H9 (cell line): ENCODE measurements around the gene IL1RAP. TPM values are rescaled to one million over a fixed set of nuclear protein-coding genes. Genes with fewer than 3 reads are reported as not detected.
A peak's percentile ranks its signal among the peaks of the same experiment; 100 is the strongest.

ENCODE experiments used
- DNase-seq: peaks from one replicate; pipeline ENCODE4 v3.0.0-alpha.2; 2017
- H2AFZ ChIP-seq: one replicate; pipeline ENCODE4 v1.6.1; 2013; ENCODE audit warnings: mild to moderate bottlenecking, low read length, control low read depth, moderate library complexity
- H2AK5ac ChIP-seq: 2 replicates; pipeline ENCODE4 v1.6.1; 2013; ENCODE audit warnings: low read length, control low read depth, mixed read lengths; ENCODE audit not compliant: insufficient read length
- H2BK120ac ChIP-seq: one replicate; pipeline ENCODE4 v1.6.1; 2013; ENCODE audit warnings: low read depth, mild to moderate bottlenecking, low read length, control low read depth, inconsistent platforms; ENCODE audit not compliant: poor library complexity, severe bottlenecking
- H2BK12ac ChIP-seq: 2 replicates; pipeline ENCODE4 v1.6.1; 2013; ENCODE audit warnings: low read length, control low read depth, mixed read lengths, low read depth; ENCODE audit not compliant: insufficient read length
- H2BK15ac ChIP-seq: 2 replicates; pipeline ENCODE4 v1.6.1; 2013; ENCODE audit warnings: low read depth, low read length, control low read depth
- H2BK20ac ChIP-seq: one replicate; pipeline ENCODE4 v1.6.1; 2013; ENCODE audit warnings: low read depth, mild to moderate bottlenecking, low read length, control low read depth, inconsistent platforms; ENCODE audit not compliant: poor library complexity, severe bottlenecking
- H2BK5ac ChIP-seq: 2 replicates; pipeline ENCODE4 v1.6.1; 2013; ENCODE audit warnings: low read length, control low read depth, mixed read lengths; ENCODE audit not compliant: insufficient read length
- H3K14ac ChIP-seq: 2 replicates; pipeline ENCODE4 v1.6.1; 2013; ENCODE audit warnings: low read length, control low read depth; ENCODE audit not compliant: insufficient read depth
- H3K18ac ChIP-seq: 2 replicates; pipeline ENCODE4 v1.6.1; 2013; ENCODE audit warnings: low read depth, mild to moderate bottlenecking, mixed read lengths, low read length, control low read depth; ENCODE audit not compliant: insufficient read length
- H3K23ac ChIP-seq: 2 replicates; pipeline ENCODE4 v1.6.1; 2013; ENCODE audit warnings: low read length, control low read depth, mixed read lengths, low read depth; ENCODE audit not compliant: insufficient read length
- H3K23me2 ChIP-seq: 2 replicates; pipeline ENCODE4 v1.6.1; 2013; ENCODE audit warnings: low read depth, mild to moderate bottlenecking, mixed read lengths, low read length, control low read depth; ENCODE audit not compliant: insufficient read length, poor library complexity, severe bottlenecking
- H3K27ac ChIP-seq: 2 replicates; pipeline ENCODE4 v1.5.1; 2013; ENCODE audit warnings: low read length, control low read depth, mixed read lengths, low read depth; ENCODE audit not compliant: insufficient read length
- H3K27me3 ChIP-seq: 2 replicates; pipeline ENCODE4 v1.6.1; 2013; ENCODE audit warnings: low read length, control low read depth, inconsistent platforms; ENCODE audit not compliant: insufficient read depth
- H3K4ac ChIP-seq: 2 replicates; pipeline ENCODE4 v1.6.1; 2013; ENCODE audit warnings: low read depth, mild to moderate bottlenecking, control low read depth, inconsistent platforms, low read length, moderate library complexity
- H3K4me1 ChIP-seq: 2 replicates; pipeline ENCODE4 v1.6.1; 2013; ENCODE audit warnings: low read length, control low read depth, inconsistent platforms; ENCODE audit not compliant: insufficient read depth
- H3K4me2 ChIP-seq: 2 replicates; pipeline ENCODE4 v1.6.1; 2013; ENCODE audit warnings: low read length, control low read depth, mixed read lengths; ENCODE audit not compliant: insufficient read length, insufficient read depth
- H3K56ac ChIP-seq: 2 replicates; pipeline ENCODE4 v1.6.1; 2013; ENCODE audit warnings: low read depth, mild to moderate bottlenecking, mixed read lengths, low read length, control low read depth; ENCODE audit not compliant: insufficient read length
- H3K79me1 ChIP-seq: 2 replicates; pipeline ENCODE4 v1.6.1; 2013; ENCODE audit warnings: low read depth, mild to moderate bottlenecking, moderate library complexity, low read length, control low read depth, inconsistent platforms; ENCODE audit not compliant: insufficient read depth, poor library complexity, severe bottlenecking
- H3K79me2 ChIP-seq: 2 replicates; pipeline ENCODE4 v1.6.1; 2013; ENCODE audit warnings: low read length, control low read depth, inconsistent platforms; ENCODE audit not compliant: insufficient read depth
- H3K9ac ChIP-seq: 2 replicates; pipeline ENCODE4 v1.6.1; 2013; ENCODE audit warnings: low read length, control low read depth, mixed read lengths; ENCODE audit not compliant: insufficient read length; ENCODE audit errors: extremely low read depth
- H3K9me3 ChIP-seq: one replicate; pipeline ENCODE4 v1.6.1; 2013; ENCODE audit warnings: low read depth, low read length, inconsistent platforms; ENCODE audit not compliant: control insufficient read depth
- H3T11ph ChIP-seq: one replicate; pipeline ENCODE4 v1.6.1; 2013; ENCODE audit warnings: mild to moderate bottlenecking, low read length, control low read depth, inconsistent platforms
- H4K20me1 ChIP-seq: one replicate; pipeline ENCODE4 v1.6.1; 2013; ENCODE audit not compliant: control insufficient read depth, insufficient read length, insufficient read depth
- H4K5ac ChIP-seq: 2 replicates; pipeline ENCODE4 v1.6.1; 2013; ENCODE audit warnings: low read depth, mild to moderate bottlenecking, mixed read lengths, low read length, control low read depth; ENCODE audit not compliant: insufficient read length
- H4K8ac ChIP-seq: replicated peaks from 2 replicates; pipeline ENCODE4 v1.6.1; 2013; ENCODE audit warnings: low read length, control low read depth, mixed read lengths, low read depth; ENCODE audit not compliant: insufficient read length
- H4K91ac ChIP-seq: 2 replicates; pipeline ENCODE4 v1.6.1; 2013; ENCODE audit warnings: low read depth, mild to moderate bottlenecking, moderate library complexity, mixed read lengths, low read length, control low read depth; ENCODE audit not compliant: insufficient read length
- H3K27ac Mint-ChIP-seq, 3 experiments: 2 replicates in 2 of 3; 3 replicates in 1 of 3; pipeline ENCODE4 v1.8.0; 2020 to 2021; ENCODE audit warnings: mixed read lengths in 3 of 3, mild to moderate bottlenecking in 1 of 3, moderate library complexity in 1 of 3
- H3K27me3 Mint-ChIP-seq: 2 replicates; pipeline ENCODE4 v1.8.0; 2021; ENCODE audit warnings: low read depth, mild to moderate bottlenecking, moderate library complexity, mixed read lengths
- H3K36me3 Mint-ChIP-seq, 3 experiments: 2 replicates in 2 of 3; 3 replicates in 1 of 3; pipeline ENCODE4 v1.8.0; 2020 to 2021; ENCODE audit warnings: low read depth in 3 of 3, mixed read lengths in 3 of 3; ENCODE audit not compliant: insufficient read depth in 1 of 3
- H3K4me1 Mint-ChIP-seq, 2 experiments: 2 replicates each; pipeline ENCODE4 v1.8.0; 2020; ENCODE audit warnings: mixed read lengths in 2 of 2
- H3K4me3 Mint-ChIP-seq, 2 experiments: 2 replicates in 1 of 2; 3 replicates in 1 of 2; pipeline ENCODE4 v1.8.0; 2020 to 2021; ENCODE audit warnings: mild to moderate bottlenecking in 2 of 2, mixed read lengths in 2 of 2, moderate library complexity in 1 of 2
- H3K9me3 Mint-ChIP-seq, 2 experiments: 2 replicates in 1 of 2; 3 replicates in 1 of 2; pipeline ENCODE4 v1.8.0; 2020; ENCODE audit warnings: mild to moderate bottlenecking in 2 of 2, mixed read lengths in 2 of 2, moderate library complexity in 1 of 2
- WGBS: extraction: QIAGEN DNeasy Blood & Tissue Kit; methylation state at CpG from one replicate; pipeline ENCODE4 v1.1.7; 2013; ENCODE audit warnings: missing lambda C conversion rate, low lambda C conversion rate, mixed read lengths; ENCODE audit not compliant: insufficient read length; ENCODE audit errors: extremely low coverage; 5-methylcytosine and 5-hydroxymethylcytosine counted together
- total RNA-seq: library from RNA; stranded (reverse); gene quantifications from 2 replicates; pipeline ENCODE4 v1.2.1, GENCODE V29; 2021
- TF ChIP-seq, protein P1 (sequence below): fragments of 200-600 bp; sonication (generic); conservative IDR thresholded peaks from 3 replicates; pipeline ENCODE4 v1.8.0; 2021; ENCODE audit warnings: antibody characterized with exemption, mild to moderate bottlenecking

IL1RAP gene
- total RNA-seq, 1 experiment from 2014 or later, result 4.6 TPM

DNA sequence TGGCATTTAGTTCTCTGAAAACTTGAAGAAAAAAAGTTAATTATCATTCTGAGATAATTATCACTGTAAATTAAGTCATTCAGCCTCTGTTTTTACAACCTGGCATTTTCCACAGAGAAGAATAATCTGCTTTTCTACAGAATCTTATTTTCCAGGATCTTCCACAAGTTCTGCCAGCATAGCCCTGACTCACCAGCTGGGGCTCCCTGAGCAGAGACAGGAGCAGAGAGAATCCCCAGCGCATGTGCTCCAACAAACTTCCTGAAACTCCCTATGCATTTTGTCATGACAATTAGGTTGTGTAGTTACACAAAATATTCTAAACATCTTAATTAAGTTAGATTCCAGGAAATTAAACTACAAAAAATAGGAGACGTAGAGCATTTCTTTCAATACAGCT, 32.1 kb upstream of the IL1RAP start:
- no CpG with 5 or more reads among the region's 2 CpGs for WGBS
- Histone ChIP-seq H3K4ac (no peak overlapping the region), H4K20me1 (no peaks in the 10 kb centered on the region), H3K27me3 (no peaks in the 10 kb centered on the region), H3K27ac (no peak overlapping the region), H4K5ac (no peak overlapping the region), H4K8ac (no peak overlapping the region), H2BK12ac (no peak overlapping the region), H3K79me2 (peaks cover under 1% of the 10 kb centered on the region; the same call in 1 of the 2 replicates), H3K23me2 (no peaks in the 10 kb centered on the region), H3K56ac (no peak overlapping the region), H2BK120ac (no peak overlapping the region), H2BK15ac (no peak overlapping the region), H2BK5ac (no peak overlapping the region), H2AK5ac (no peak overlapping the region), H3K4me2 (no peak overlapping the region), H3K4me1 (no peaks in the 10 kb centered on the region; the same call in 1 of the 2 replicates), H3K18ac (no peak overlapping the region), H3K79me1 (no peaks in the 10 kb centered on the region), H3K9ac (no peak overlapping the region), H3K14ac (no peak overlapping the region), H2AFZ (no peak overlapping the region), H2BK20ac (no peak overlapping the region), H3T11ph (no peak overlapping the region), H3K23ac (no peak overlapping the region), H3K9me3 (no peaks in the 10 kb centered on the region), H4K91ac (no peak overlapping the region)
- no peaks in the 10 kb centered on the region for H3K9me3 Mint-ChIP-seq
- H3K27ac Mint-ChIP-seq, result peak overlapping the region in 1 of 3 experiments; percentile 52; a peak in 1 of 7 replicates
- DNase-seq, result no peak
- peaks cover 15 to 17% of the 10 kb centered on the region in 2 experiments for H3K4me1 Mint-ChIP-seq
- H3K36me3 Mint-ChIP-seq, result no peaks in the 10 kb centered on the region
- TF ChIP-seq, protein P1, sequence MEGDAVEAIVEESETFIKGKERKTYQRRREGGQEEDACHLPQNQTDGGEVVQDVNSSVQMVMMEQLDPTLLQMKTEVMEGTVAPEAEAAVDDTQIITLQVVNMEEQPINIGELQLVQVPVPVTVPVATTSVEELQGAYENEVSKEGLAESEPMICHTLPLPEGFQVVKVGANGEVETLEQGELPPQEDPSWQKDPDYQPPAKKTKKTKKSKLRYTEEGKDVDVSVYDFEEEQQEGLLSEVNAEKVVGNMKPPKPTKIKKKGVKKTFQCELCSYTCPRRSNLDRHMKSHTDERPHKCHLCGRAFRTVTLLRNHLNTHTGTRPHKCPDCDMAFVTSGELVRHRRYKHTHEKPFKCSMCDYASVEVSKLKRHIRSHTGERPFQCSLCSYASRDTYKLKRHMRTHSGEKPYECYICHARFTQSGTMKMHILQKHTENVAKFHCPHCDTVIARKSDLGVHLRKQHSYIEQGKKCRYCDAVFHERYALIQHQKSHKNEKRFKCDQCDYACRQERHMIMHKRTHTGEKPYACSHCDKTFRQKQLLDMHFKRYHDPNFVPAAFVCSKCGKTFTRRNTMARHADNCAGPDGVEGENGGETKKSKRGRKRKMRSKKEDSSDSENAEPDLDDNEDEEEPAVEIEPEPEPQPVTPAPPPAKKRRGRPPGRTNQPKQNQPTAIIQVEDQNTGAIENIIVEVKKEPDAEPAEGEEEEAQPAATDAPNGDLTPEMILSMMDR, result peak; percentile 21; the same call in 1 of the 3 replicates
- H3K4me3 Mint-ChIP-seq, result no peak overlapping the region
- H3K27me3 Mint-ChIP-seq, result no peaks in the 10 kb centered on the region
